GM08714 (cell line): ENCODE data around the gene RELCH.
A peak's percentile ranks its signal among the peaks of the same experiment; 100 is the strongest.

Source experiments
- H3K4me3 ChIP-seq: fragments of 200-500 bp; sonication (Bioruptor generic); 2 replicates; pipeline ENCODE4 v1.5.1; 2014; ENCODE audit warnings: mild to moderate bottlenecking, low read length, inconsistent platforms
- ZNF274 ChIP-seq: IDR thresholded peaks from 2 replicates; pipeline ENCODE4 v1.6.1; 2012; ENCODE audit warnings: mild to moderate bottlenecking, low read depth, low read length

Gene RELCH

DNA sequence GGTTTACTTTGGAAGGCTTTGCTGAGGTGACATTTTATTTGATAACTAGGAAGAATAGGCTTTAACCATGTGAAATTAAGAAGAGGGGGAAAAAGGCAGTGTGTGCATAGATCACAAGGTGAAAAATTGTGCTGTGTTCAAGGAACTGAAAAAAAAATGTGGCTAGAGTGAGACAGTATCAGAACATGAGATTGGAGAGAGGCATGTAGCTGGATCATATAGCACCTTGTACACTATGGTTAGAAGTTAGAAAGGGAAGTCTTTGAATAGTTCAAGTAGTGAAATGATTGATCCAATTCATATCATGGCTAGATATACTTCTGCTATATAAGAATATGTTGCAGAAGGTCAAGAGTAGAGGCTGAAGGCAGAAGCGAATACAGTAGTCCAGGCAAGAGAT lies 125.8 kb downstream of the RELCH start:
- TF ChIP-seq ZNF274, result no peak
- no peak overlapping the region for H3K4me3 ChIP-seq

GRCh38 chr18:62318228-62319180 lies 131.4 kb downstream of the RELCH start:
- TF ChIP-seq ZNF274, result no peak
- no peak overlapping the region for H3K4me3 ChIP-seq

- H3K4me3 ChIP-seq, result no peak overlapping the region
- TF ChIP-seq ZNF274, result no peak
These were observed 134.1 kb downstream of the RELCH start for GRCh38 chr18:62321201-62321600.

DNA sequence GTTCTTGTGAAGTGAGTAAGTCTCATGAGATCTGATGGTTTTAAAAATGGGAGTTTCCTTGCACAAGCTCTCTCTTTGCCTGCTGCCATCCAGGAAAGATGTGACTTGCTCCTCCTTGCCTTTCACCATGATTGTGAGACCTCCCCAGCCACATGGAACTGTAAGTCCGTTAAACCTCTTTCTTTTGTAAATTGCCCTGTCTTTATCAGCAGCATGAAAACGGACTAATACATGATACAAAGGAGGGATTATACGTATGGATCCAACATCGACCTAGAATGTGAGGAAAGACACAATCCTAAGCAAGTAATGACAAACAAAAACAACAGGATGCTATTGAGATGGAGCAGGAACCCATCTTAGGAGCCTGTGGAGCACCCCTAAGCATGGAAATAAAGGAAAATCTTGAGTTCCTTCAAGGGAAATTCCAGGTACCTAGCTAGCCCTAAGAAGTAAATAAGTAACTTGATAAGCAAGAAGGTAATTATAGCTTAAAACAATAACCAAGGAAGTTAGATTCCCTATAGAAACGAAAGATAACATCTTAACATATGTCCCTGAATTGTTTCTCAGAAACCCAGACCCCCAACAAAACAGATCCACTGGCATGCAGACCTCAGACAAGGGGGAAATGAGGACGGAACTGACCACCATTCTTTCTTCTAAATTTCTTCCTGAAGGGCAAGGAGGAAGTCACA lies 136.6 kb downstream of the RELCH start:
- TF ChIP-seq ZNF274, result no peak
- H3K4me3 ChIP-seq, result no peak overlapping the region

DNA sequence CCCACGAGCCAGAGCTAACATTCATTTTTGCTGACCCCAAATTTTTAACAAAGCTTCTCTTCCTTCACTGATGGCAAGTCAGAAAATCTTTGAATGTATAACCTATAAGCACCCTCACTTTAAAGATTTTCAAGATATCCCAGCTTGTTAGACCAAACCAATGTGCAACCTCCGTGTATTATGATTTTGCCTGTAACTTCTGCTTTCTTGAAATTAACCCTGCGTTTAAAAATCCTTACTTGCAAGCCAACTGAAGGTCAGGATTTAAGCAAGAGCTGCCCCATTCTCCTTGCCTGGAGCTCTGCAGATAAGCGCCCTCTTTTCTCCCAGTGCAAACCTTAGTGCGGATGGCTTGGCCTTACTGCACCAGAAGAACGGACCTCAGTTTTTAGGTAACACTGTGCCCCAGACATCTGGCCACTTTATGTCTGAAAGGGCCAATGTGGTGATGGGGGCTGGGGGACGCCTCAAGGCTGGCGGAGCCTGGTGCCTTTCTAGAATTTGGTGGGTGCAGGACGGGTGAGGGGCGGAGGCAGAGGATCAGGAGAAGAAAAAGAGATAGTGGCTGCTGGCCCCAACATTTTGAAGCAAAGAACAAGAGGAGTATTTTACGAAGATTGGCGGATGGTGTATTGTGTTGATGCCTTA lies 137.2 kb downstream of the RELCH start:
- TF ChIP-seq ZNF274, result no peak
- H3K4me3 ChIP-seq, result peak overlapping the region; percentile 31; the same call in 1 of the 2 replicates

DNA sequence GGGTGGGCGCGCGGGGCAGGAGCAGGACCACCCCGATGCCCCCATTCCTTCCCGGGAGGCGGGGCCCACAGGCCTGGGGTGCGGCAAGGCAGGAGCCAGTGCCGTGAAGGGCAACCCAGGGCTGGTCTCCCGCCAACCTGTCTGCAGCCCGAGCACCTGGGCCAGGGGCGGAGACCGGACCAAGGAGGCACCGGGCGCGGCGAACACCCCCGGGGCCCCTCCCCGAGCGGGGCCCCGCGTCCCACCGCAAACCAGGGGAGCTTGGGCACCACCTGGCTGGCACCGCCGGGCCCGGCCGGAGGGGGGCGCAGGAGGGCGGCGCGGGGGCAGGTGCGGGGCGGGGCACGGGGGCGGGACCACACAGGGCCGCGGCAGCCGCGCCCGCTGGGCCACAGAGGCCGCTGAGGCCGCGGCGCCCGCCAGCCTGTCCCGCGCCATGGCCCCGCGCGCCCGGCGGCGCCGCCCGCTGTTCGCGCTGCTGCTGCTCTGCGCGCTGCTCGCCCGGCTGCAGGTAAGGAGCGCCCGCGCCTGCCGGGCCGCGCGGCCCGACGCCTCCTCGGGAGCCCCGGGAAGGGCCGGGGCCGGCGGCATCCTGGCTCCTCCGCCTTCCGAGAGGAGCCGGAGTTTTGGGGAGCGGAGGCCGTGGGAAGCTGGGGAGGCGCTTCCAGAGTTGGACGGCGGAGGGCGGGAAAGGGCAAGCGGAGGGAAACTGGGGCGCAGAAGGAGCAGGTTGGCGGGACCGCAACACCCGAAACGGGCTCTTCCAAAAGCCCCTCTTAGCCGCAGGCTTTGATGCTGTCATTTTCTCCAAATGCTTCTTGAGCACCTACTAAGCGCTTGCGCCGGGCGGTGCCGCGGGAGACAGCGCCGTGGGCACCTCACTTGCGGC lies 138.1 kb downstream of the RELCH start, which contains the start of gene TNFRSF11A:
TNFRSF11A (plus strand) TSS at position 394 of the 889 bp plus-strand sequence; CDS start at position 437, 43 bp downstream.
- TF ChIP-seq ZNF274, result no peak
- H3K4me3 ChIP-seq, result peak within 1 kb of the TSS; percentile 70

GRCh38 chr18:62325806-62326645 lies 139.0 kb downstream of the RELCH start:
- peak overlapping the region; percentile 70 for H3K4me3 ChIP-seq
- TF ChIP-seq ZNF274, result no peak

GRCh38 chr18:62326646-62327348 lies 139.7 kb downstream of the RELCH start:
- TF ChIP-seq ZNF274, result no peak
- H3K4me3 ChIP-seq, result peak overlapping the region; percentile 70; the same call in 1 of the 2 replicates

GRCh38 chr18:62327977-62328376 lies 140.9 kb downstream of the RELCH start:
- TF ChIP-seq ZNF274, result no peak
- H3K4me3 ChIP-seq, result no peak overlapping the region

DNA sequence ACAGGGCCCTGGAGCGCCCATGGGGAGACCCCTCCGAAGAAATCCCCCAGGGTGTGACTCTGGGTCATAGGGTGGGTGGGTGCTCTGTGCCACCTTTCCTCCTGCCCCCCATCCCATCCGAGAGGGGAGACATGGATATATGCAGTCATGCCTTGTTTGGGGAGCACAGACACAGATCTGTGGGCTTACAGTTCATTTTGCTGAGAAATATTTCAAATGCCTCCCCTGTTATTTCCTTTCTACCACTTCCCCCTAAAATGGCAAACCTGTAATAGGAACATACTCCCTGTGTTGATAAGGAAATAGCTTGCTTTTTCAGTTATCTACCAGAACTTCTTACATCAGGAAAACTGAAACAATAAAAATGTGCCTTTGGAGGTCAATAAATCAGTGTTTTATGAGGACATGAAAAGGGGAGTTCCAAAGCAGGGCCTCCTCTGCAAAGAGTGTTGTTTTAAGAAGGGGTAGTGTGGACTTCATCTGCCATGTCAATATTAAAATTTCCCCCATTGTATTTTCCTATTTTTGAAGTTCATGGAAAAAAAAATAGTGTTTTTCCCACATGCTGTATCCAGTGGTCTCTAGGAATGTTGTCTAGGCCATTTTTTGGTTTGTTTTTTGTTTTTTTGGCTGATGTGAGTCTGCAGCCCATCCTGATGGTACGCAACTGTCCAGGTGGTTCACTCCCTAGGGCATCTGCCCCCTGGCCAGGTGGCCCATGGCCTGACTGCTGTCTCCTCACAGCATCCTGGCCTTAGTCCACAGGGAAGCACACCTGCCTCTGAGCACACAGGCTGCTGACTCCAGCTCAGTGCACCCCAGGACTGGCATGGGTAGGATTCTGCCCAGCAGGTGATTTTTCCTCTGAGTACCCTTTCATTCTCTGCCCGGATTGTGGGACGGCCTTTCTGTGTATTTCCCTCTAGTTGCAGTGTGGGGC lies 141.8 kb downstream of the RELCH start:
- H3K4me3 ChIP-seq, result no peak overlapping the region
- no peak for TF ChIP-seq ZNF274
